SW480 (cell line): ENCODE measurements around the gene SLC12A7.

Experiments
- DNase-seq: peaks from one replicate; pipeline ENCODE4 v3.0.0-alpha.2; 2016; ENCODE audit warnings: low spot score

The SLC12A7 gene

GRCh38 chr5:1077491-1078020 lies 34.3 kb downstream of the SLC12A7 start:
- DNase-seq, result no peak

- no peak for DNase-seq
Observed at GRCh38 chr5:1077026-1077425, 34.8 kb downstream of the SLC12A7 start.

- no peak for DNase-seq
Observed at GRCh38 chr5:1076406-1076805, 35.5 kb downstream of the SLC12A7 start.

GRCh38 chr5:1075931-1076330 lies 35.9 kb downstream of the SLC12A7 start:
- no peak for DNase-seq

GRCh38 chr5:1075555-1075881 lies 36.3 kb downstream of the SLC12A7 start:
- no peak for DNase-seq

GRCh38 chr5:1074816-1075554 lies 36.9 kb downstream of the SLC12A7 start:
- DNase-seq, result no peak

- no peak for DNase-seq
Observed at GRCh38 chr5:1074226-1074625, 37.6 kb downstream of the SLC12A7 start.

- peak; percentile 41 for DNase-seq
Observed at GRCh38 chr5:1073239-1074102, 38.4 kb downstream of the SLC12A7 start.

GRCh38 chr5:1069720-1070088 lies 42.2 kb downstream of the SLC12A7 start:
- DNase-seq, result no peak

- DNase-seq, result no peak
Observed at GRCh38 chr5:1068895-1069719, 42.8 kb downstream of the SLC12A7 start.

- no peak for DNase-seq
Observed at GRCh38 chr5:1068204-1068894, 43.5 kb downstream of the SLC12A7 start.

- no peak for DNase-seq
Observed at GRCh38 chr5:1067141-1068121, 44.4 kb downstream of the SLC12A7 start.

- DNase-seq, result no peak
Observed at GRCh38 chr5:1066676-1067075, 45.2 kb downstream of the SLC12A7 start.

GRCh38 chr5:1065891-1066650 lies 45.8 kb downstream of the SLC12A7 start:
- no peak for DNase-seq

GRCh38 chr5:1065143-1065750 lies 46.6 kb downstream of the SLC12A7 start:
- no peak for DNase-seq

GRCh38 chr5:1064383-1065142 lies 47.3 kb downstream of the SLC12A7 start:
- no peak for DNase-seq

- DNase-seq, result no peak
Observed at GRCh38 chr5:1063661-1064382, 48.0 kb downstream of the SLC12A7 start.
